Measurements from ENCODE around the gene NPBWR2.

NPBWR2 gene

GRCh38 chr20:64106981-64107735 lies at the start of gene NPBWR2:
NPBWR2 (minus strand) TSS chr20:64107565; CDS start chr20:64106831, 734 bp downstream.
- DNase-seq = no peak

GRCh38 chr20:64156136-64156885 lies 48.9 kb upstream of the NPBWR2 start:
- DNase-seq = peak; percentile 79

GRCh38 chr20:64155258-64156135 lies 48.1 kb upstream of the NPBWR2 start:
- no peak for DNase-seq

- no peak for DNase-seq
Measured at GRCh38 chr20:64154590-64155257, 47.4 kb upstream of the NPBWR2 start.

- no peak for DNase-seq
Measured at GRCh38 chr20:64153861-64154589, 46.7 kb upstream of the NPBWR2 start.

GRCh38 chr20:64153410-64153809 lies 46.0 kb upstream of the NPBWR2 start:
- no peak for DNase-seq

GRCh38 chr20:64152906-64153305 lies 45.5 kb upstream of the NPBWR2 start:
- DNase-seq = peak; percentile 90

- DNase-seq = no peak
Measured at GRCh38 chr20:64151633-64152530, 44.5 kb upstream of the NPBWR2 start.

GRCh38 chr20:64150756-64151632 lies 43.6 kb upstream of the NPBWR2 start:
- DNase-seq = no peak

- DNase-seq = no peak
Measured at GRCh38 chr20:64149809-64150560, 42.6 kb upstream of the NPBWR2 start.

GRCh38 chr20:64149141-64149540 lies 41.8 kb upstream of the NPBWR2 start:
- no peak for DNase-seq

GRCh38 chr20:64148581-64148980 lies 41.2 kb upstream of the NPBWR2 start:
- DNase-seq = no peak

GRCh38 chr20:64146936-64147477 lies 39.6 kb upstream of the NPBWR2 start:
- DNase-seq = no peak

GRCh38 chr20:64146301-64146935 lies 39.1 kb upstream of the NPBWR2 start:
- no peak for DNase-seq

- DNase-seq = no peak
Measured at GRCh38 chr20:64145458-64146300, 38.3 kb upstream of the NPBWR2 start.

GRCh38 chr20:64144144-64144912 lies 37.0 kb upstream of the NPBWR2 start:
- DNase-seq = no peak
